Gastroesophageal sphincter (tissue), 4 donors: ENCODE data around the gene KCNMA1. TPM values are rescaled to one million over a fixed set of nuclear protein-coding genes. Genes with fewer than 3 reads are reported as not detected.
A peak's percentile ranks its signal among the peaks of the same experiment; 100 is the strongest.

Source experiments
- ATAC-seq: fragments of 150-250 bp; one replicate; pipeline ENCODE4 v1.9.1; 2016; ENCODE audit warnings: mild to moderate bottlenecking, moderate library complexity
- H3K27ac ChIP-seq, 4 donors: fragments of 200-600 bp; sonication (generic) in 3 of 4; 1 replicate in 3 of 4; 2 replicates in 1 of 4; pipeline ENCODE4 v1.5.1; 2016 to 2019
- H3K27me3 ChIP-seq: fragments of 200-600 bp; sonication (generic); one replicate; pipeline ENCODE4 v1.5.1; 2019
- H3K36me3 ChIP-seq, 2 donors: fragments of 200-600 bp; sonication (generic); one replicate each; pipeline ENCODE4 v1.5.1; 2019; ENCODE audit warnings: control low read depth in 1 of 2
- H3K4me1 ChIP-seq, 3 donors: fragments of 200-600 bp; sonication (generic); 1 replicate in 2 of 3; 2 replicates in 1 of 3; pipeline ENCODE4 v1.5.1; 2016 to 2019; ENCODE audit warnings: control low read depth in 2 of 3
- H3K4me3 ChIP-seq, 2 donors: fragments of 200-600 bp; sonication (generic); one replicate each; pipeline ENCODE4 v1.5.1; 2019; ENCODE audit warnings: mild to moderate bottlenecking in 1 of 2, moderate library complexity in 1 of 2
- H3K9me3 ChIP-seq, 3 donors: fragments of 200-600 bp; sonication (generic); one replicate each; pipeline ENCODE4 v1.5.1; 2017 to 2019; ENCODE audit warnings: control low read depth in 2 of 3
- EP300 ChIP-seq: sonication (generic); formaldehyde crosslinking; IDR thresholded peaks from one replicate; pipeline ENCODE4 v1.6.1; 2017; ENCODE audit warnings: antibody characterized with exemption, mild to moderate bottlenecking
- POLR2A ChIP-seq, 2 donors: fragments of 450-650 bp; IDR thresholded peaks; one replicate each; pipeline ENCODE4 v1.6.1; 2017; ENCODE audit warnings: antibody characterized with exemption in 2 of 2, mild to moderate bottlenecking in 2 of 2, moderate library complexity in 1 of 2
- POLR2AphosphoS5 ChIP-seq: sonication (generic); formaldehyde crosslinking; IDR thresholded peaks from one replicate; pipeline ENCODE4 v1.6.1; 2017; ENCODE audit warnings: antibody characterized with exemption
- WGBS, 2 donors: methylation state at CpG; one replicate each; pipeline ENCODE4 v1.1.5; 2018; ENCODE audit warnings: low coverage in 1 of 2; 5-methylcytosine and 5-hydroxymethylcytosine counted together
- total RNA-seq, 4 donors: library from RNA; depleted of rRNA; stranded (reverse); fragments of >200 nt; gene quantifications; one replicate each; pipeline ENCODE4 v1.1.0, GENCODE V29; 2016
- TF ChIP-seq, protein P1 (sequence below), 4 experiments: fragments of 200-600 bp in 2 of 4; fragments of 450-650 bp in 2 of 4; sonication (generic) in 1 of 4; IDR thresholded peaks; one replicate each; pipeline ENCODE4 v1.5.1; 2017 to 2019; ENCODE audit warnings: antibody characterized with exemption in 4 of 4, mild to moderate bottlenecking in 2 of 4, moderate library complexity in 2 of 4

Gene KCNMA1
- total RNA-seq, 4 donors from 2014 or later: 168 to 389 (median 323) TPM

DNA sequence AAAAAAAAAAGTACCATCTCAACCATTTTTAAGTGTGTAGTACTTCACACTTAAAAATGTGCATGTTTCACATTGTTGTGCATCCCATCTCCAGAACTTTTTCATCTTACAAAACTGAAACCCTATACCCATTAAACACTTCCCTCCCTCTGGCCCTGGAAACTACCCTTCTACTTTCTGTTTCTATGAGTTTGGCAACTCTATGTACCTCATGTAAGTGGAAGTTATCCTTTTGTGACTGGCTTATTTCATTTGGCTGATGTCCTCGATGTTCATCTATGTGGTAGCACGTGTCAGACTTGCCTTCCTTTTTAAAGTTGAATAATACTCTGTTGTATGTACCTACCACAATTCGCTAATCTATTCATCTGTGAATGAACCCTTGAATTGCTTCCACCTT, 12.2 kb downstream of the KCNMA1 start:
- Histone ChIP-seq H3K4me3 (no peak overlapping the region), H3K4me1 (peaks cover 3 to 93% (median 10%) of the 10 kb centered on the region in 3 donors), H3K36me3 (no peaks in the 10 kb centered on the region), H3K27me3 (no peaks in the 10 kb centered on the region), H3K27ac (peak overlapping the region in 3 of 4 donors; percentile 41 to 60 (median 59)), H3K9me3 (no peaks in the 10 kb centered on the region)
- 36 to 62% methylated on average over 3 of the region's 3 CpGs for WGBS, 2 donors
- TF ChIP-seq EP300: no peak
- TF ChIP-seq POLR2A (IDR thresholded peaks at IDR 0.05): no peak
- no peak for TF ChIP-seq POLR2AphosphoS5
- TF ChIP-seq, protein P1, sequence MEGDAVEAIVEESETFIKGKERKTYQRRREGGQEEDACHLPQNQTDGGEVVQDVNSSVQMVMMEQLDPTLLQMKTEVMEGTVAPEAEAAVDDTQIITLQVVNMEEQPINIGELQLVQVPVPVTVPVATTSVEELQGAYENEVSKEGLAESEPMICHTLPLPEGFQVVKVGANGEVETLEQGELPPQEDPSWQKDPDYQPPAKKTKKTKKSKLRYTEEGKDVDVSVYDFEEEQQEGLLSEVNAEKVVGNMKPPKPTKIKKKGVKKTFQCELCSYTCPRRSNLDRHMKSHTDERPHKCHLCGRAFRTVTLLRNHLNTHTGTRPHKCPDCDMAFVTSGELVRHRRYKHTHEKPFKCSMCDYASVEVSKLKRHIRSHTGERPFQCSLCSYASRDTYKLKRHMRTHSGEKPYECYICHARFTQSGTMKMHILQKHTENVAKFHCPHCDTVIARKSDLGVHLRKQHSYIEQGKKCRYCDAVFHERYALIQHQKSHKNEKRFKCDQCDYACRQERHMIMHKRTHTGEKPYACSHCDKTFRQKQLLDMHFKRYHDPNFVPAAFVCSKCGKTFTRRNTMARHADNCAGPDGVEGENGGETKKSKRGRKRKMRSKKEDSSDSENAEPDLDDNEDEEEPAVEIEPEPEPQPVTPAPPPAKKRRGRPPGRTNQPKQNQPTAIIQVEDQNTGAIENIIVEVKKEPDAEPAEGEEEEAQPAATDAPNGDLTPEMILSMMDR (IDR thresholded peaks at IDR 0.05): no peak
- no peak for ATAC-seq

GRCh38 chr10:77622889-77623291, 14.7 kb downstream of the KCNMA1 start:
- 33 to 37% methylated on average over 4 of the region's 4 CpGs for WGBS, 2 donors
- ATAC-seq: no peak
- no peaks in the 10 kb centered on the region for H3K27me3 ChIP-seq
- H3K4me1 ChIP-seq: peaks cover 0 to 88% (median 3%) of the 10 kb centered on the region in 3 donors
- H3K9me3 ChIP-seq: no peaks in the 10 kb centered on the region
- peak overlapping the region in 1 of 2 donors; percentile 4 for H3K4me3 ChIP-seq
- TF ChIP-seq, protein P1 (IDR thresholded peaks at IDR 0.05): no peak
- TF ChIP-seq POLR2A (IDR thresholded peaks at IDR 0.05) (no peak), EP300 (no peak), POLR2AphosphoS5 (no peak)
- peak overlapping the region in 3 of 4 donors; percentile 18 to 60 (median 59) for H3K27ac ChIP-seq
- H3K36me3 ChIP-seq: no peaks in the 10 kb centered on the region

DNA sequence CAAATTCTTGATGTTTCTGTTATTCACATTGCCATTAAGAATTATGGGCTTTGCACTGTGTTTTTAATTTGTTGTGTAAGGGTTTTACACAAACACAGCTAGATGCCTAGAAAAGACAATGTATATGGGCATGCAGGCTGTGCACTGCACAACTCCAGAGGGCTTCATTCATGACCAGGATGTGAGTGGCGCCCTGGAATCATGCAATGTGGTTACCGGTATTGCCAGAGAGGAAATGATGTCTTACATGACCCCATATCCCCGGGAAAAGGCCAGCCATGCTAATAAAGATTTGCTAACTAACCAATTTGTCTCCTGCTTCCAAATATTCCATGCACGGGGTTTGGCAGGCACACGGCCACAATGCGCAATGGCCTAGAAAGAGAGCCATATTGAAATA, 16.9 kb downstream of the KCNMA1 start:
- no peak overlapping the region for H3K4me3 ChIP-seq
- H3K27ac ChIP-seq: peak overlapping the region in 3 of 4 donors; percentile 0 to 57 (median 43)
- no peaks in the 10 kb centered on the region for H3K9me3 ChIP-seq
- peaks cover 0 to 85% (median 3%) of the 10 kb centered on the region in 3 donors for H3K4me1 ChIP-seq
- ATAC-seq: no peak
- TF ChIP-seq POLR2AphosphoS5 (no peak), POLR2A (IDR thresholded peaks at IDR 0.05) (no peak), EP300 (no peak)
- TF ChIP-seq, protein P1 (IDR thresholded peaks at IDR 0.05): no peak
- 87% methylated on average over 5 of the region's 6 CpGs; no CpG with 5 or more reads in 1 of the 2 donors for WGBS, 2 donors
- no peaks in the 10 kb centered on the region for H3K27me3 ChIP-seq
- no peaks in the 10 kb centered on the region for H3K36me3 ChIP-seq

DNA sequence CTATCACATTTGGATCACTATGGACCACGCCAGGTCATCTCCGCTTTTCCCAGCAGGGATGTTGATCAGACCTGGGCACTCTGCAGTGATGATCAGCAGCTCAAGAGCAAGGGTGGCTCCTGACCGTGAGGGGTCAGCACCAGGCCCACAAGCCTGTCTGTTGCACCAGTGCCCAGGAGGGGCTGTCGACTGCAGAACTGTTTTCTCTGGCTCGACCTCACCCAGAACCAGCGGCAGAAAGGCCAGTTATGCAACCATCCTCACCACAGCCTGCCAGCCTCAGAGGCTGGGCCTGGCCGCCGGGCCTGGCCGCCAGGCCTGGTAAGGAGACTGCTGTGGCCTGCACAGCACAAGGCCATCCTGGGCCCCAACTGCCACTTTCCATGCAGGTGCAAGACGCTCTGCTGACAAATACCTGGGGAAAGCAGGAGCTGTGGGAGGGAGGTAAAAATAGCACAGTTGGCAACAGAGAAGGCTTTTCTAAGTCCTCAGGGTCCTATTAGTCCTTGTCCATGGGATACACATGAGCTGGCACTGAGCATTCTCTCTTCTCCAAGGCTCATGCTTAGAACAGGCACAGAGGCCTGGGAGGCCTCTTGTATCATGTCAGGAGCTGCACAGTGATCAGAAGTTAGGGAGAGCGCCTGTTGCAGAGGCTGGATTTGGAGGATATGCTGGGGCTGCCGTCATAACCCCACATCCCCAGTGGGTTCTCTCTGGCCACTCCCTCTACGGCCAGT, 17.5 kb downstream of the KCNMA1 start:
- H3K4me3 ChIP-seq: no peak overlapping the region
- 81 to 87% methylated on average over 4 to 5 of the region's 13 CpGs for WGBS, 2 donors
- ATAC-seq: peak; percentile 21
- TF ChIP-seq POLR2A (IDR thresholded peaks at IDR 0.05): no peak
- TF ChIP-seq POLR2AphosphoS5: no peak
- TF ChIP-seq, protein P1 (IDR thresholded peaks at IDR 0.05): no peak
- TF ChIP-seq EP300: no peak
- H3K27ac ChIP-seq: peak overlapping the region in 3 of 4 donors; percentile 43 to 57 (median 45)
- no peaks in the 10 kb centered on the region for H3K9me3 ChIP-seq
- H3K27me3 ChIP-seq: no peaks in the 10 kb centered on the region
- H3K4me1 ChIP-seq: peaks cover under 1 to 85% (median 7%) of the 10 kb centered on the region in 3 donors
- H3K36me3 ChIP-seq: no peaks in the 10 kb centered on the region

DNA sequence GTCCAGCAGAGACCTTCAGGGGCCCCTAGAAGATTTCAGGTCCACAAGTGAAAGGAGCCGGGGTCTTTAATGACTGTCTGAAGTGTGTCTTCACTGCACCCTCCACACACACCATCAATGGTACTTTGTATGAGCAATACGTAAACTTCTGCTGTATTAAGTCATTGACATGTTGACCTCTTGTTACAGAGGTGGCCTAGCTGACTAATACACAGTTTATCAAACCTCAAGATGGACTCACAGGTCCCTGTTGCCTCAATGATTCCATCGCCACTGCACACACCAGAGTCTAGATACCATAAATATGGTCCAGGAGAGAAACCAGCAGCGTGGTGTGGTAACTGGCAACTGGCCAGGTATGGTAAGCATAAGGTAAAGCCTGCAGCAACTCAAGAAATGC, 19.5 kb downstream of the KCNMA1 start:
- WGBS, 2 donors: no CpG with 5 or more reads among the region's 4 CpGs
- H3K4me1 ChIP-seq: peaks cover 3 to 85% (median 11%) of the 10 kb centered on the region in 3 donors
- TF ChIP-seq, protein P1 (IDR thresholded peaks at IDR 0.05): no peak
- TF ChIP-seq EP300 (no peak), POLR2AphosphoS5 (no peak), POLR2A (IDR thresholded peaks at IDR 0.05) (no peak)
- ATAC-seq: no peak
- no peaks in the 10 kb centered on the region for H3K27me3 ChIP-seq
- H3K36me3 ChIP-seq: no peaks in the 10 kb centered on the region
- H3K27ac ChIP-seq: peak overlapping the region in 2 of 4 donors; percentile 39 to 79
- no peak overlapping the region for H3K4me3 ChIP-seq
- H3K9me3 ChIP-seq: no peaks in the 10 kb centered on the region
